Renal pelvis (tissue), 4 donors: ENCODE data around the gene HOXC10. TPM values are rescaled to one million over a fixed set of nuclear protein-coding genes. Genes with fewer than 3 reads are reported as not detected.
A peak's percentile ranks its signal among the peaks of the same experiment; 100 is the strongest.

Source experiments
- DNase-seq: peaks from one replicate; pipeline ENCODE4 v3.0.0-alpha.2; 2013
- polyA plus RNA-seq, 3 donors: library from polyadenylated mRNA; unstranded; fragments of 120-200 nt; gene quantifications; one replicate each; pipeline ENCODE4 v1.2.1, GENCODE V29; 2013; ENCODE audit not compliant: insufficient read length in 3 of 3

The HOXC10 gene
- polyA plus RNA-seq, 3 donors: 53.8 to 61.0 (median 58.4) TPM

GRCh38 chr12:54036620-54037359, 51.8 kb downstream of the HOXC10 start:
- no peak for DNase-seq

GRCh38 chr12:54037360-54038283, 52.7 kb downstream of the HOXC10 start:
- peak; percentile 82 for DNase-seq

DNA sequence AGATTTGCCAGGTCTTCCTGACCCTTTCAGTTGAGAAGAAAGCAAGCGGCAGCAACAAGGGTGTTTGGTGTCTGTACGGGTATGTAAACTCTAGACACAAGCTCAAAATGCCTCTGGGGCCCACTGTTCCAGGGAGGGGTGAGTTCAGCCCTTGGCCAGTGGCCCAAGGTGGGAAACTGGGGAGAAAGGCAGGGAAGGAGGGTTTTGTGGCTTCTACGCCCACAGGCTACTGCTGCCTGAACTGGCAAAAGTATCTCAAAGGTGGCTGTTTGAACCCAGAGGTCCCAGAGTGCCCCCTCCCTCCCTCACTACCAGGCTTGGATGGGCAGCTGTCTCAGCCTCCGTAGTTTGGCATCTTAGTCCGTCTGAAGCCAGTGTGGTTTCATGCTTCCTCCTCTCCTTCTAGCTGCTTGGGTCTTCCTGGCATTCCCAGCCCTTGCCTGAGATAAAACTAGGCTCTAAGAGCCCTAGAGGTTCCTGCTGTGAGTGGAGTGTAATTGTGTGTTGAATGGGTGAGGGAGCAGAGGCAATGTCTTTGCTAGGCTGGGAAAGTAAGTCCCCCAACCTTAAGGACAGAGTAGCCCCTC, 53.4 kb downstream of the HOXC10 start:
- DNase-seq: no peak

GRCh38 chr12:54038871-54039414, 54.0 kb downstream of the HOXC10 start:
- DNase-seq: no peak

DNA sequence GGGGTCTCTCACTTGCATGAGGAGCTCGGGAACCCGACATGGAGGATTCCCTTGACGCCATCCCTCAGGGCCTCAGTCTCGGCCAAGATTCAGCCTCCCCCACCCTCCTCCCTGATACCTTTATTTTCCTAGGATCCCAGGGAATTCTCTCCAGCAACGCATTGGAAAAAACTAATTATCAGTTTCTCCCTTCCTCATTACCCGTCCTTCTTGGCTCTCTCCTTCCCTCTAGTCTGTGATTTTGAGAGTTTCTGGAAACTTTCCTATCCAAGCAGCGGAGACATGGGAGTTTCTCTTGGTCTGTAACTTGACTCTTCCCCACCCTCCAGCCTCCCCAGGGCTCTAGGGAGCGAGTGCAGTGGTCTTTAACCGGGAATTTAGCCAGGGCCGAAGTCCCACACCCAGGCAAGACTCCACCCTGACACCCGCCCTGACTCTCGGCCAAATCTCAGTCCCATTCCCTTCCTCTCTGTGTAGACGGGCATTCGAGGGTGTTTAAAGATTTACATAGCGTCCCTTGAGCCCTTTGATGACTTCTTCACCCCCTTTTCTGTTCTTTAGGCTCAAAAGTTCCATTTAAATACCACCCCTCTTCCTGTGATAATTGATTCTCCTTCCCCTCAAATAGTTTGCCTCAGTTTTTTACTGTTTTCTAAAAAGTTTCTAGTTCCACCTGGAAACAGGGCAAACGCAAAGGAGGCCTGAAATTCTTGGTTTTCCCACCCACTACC, 54.6 kb downstream of the HOXC10 start:
- DNase-seq: peak; percentile 80

Other genes with a start within 250 kb of the HOXC10 start
- under 1 TPM in 1 of 3 donors, not detected in 2; 0.20 TPM for gene CISTR, start 233.2 kb upstream of the HOXC10 start, polyA plus RNA-seq
- gene HOXC13, start 46.3 kb upstream of the HOXC10 start, polyA plus RNA-seq: not detected
- not detected for gene HOXC12, start 30.2 kb upstream of the HOXC10 start, polyA plus RNA-seq
- 1 to 10 TPM; 2.1 to 2.3 (median 2.1) TPM for gene HOXC11, start 12.0 kb upstream of the HOXC10 start, polyA plus RNA-seq
- 1 to 10 TPM; 1.5 to 3.6 (median 1.6) TPM for gene HOTAIR, start 10.2 kb upstream of the HOXC10 start, polyA plus RNA-seq
- 10 to 100 TPM; 22.4 to 29.8 (median 25.7) TPM for gene HOXC9, start 15.0 kb downstream of the HOXC10 start, polyA plus RNA-seq
- gene HOXC8, start 23.8 kb downstream of the HOXC10 start, polyA plus RNA-seq: 10 to 100 TPM in 1 of 3 donors, 1 to 10 TPM in 2; 7.8 to 12.6 (median 8.2) TPM
- 10 to 100 TPM; 28.7 to 40.5 (median 30.0) TPM for gene HOXC6, start 43.3 kb downstream of the HOXC10 start, polyA plus RNA-seq
- gene HOXC5, start 47.9 kb downstream of the HOXC10 start, polyA plus RNA-seq: 1 to 10 TPM; 1.8 to 3.6 (median 3.0) TPM
- gene HOXC4, start 68.7 kb downstream of the HOXC10 start, polyA plus RNA-seq: 10 to 100 TPM; 44.4 to 62.9 (median 46.7) TPM
- gene SMUG1, start 203.8 kb downstream of the HOXC10 start, polyA plus RNA-seq: 10 to 100 TPM; 30.3 to 43.3 (median 38.6) TPM